Measurements from ENCODE around the gene INAVA. TPM values are rescaled to one million over a fixed set of nuclear protein-coding genes. Genes with fewer than 3 reads are reported as not detected.

The INAVA gene
- total RNA-seq, 1 experiment from 2014 or later, result 41.2 TPM

DNA sequence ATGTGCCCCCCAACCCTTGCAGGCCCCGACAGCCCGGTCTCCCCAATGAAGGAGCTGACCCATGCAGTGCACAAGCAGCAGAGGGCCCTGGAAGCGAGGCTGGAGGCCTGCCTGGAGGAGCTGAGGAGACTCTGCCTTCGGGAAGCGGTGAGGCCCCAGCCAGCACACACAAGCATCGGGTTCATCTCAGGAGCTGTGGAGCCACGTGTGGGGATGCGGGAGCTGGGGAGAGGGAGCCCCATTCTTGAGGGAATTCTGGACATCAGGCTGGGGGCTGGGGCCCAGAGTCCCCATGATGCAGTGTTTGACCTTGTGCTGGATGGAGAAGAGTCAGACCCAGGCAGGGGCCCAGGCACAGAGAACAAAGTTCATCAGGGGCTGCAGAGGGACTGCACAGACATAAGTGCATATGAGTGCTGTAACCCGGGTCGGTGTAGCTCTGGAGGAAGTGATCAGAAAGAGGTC lies 4.8 kb downstream of the INAVA start (continued):
- TF ChIP-seq, protein P1, sequence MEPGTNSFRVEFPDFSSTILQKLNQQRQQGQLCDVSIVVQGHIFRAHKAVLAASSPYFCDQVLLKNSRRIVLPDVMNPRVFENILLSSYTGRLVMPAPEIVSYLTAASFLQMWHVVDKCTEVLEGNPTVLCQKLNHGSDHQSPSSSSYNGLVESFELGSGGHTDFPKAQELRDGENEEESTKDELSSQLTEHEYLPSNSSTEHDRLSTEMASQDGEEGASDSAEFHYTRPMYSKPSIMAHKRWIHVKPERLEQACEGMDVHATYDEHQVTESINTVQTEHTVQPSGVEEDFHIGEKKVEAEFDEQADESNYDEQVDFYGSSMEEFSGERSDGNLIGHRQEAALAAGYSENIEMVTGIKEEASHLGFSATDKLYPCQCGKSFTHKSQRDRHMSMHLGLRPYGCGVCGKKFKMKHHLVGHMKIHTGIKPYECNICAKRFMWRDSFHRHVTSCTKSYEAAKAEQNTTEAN (CRISPR knock-in tag; IDR thresholded peaks at IDR 0.05), result no peak

DNA sequence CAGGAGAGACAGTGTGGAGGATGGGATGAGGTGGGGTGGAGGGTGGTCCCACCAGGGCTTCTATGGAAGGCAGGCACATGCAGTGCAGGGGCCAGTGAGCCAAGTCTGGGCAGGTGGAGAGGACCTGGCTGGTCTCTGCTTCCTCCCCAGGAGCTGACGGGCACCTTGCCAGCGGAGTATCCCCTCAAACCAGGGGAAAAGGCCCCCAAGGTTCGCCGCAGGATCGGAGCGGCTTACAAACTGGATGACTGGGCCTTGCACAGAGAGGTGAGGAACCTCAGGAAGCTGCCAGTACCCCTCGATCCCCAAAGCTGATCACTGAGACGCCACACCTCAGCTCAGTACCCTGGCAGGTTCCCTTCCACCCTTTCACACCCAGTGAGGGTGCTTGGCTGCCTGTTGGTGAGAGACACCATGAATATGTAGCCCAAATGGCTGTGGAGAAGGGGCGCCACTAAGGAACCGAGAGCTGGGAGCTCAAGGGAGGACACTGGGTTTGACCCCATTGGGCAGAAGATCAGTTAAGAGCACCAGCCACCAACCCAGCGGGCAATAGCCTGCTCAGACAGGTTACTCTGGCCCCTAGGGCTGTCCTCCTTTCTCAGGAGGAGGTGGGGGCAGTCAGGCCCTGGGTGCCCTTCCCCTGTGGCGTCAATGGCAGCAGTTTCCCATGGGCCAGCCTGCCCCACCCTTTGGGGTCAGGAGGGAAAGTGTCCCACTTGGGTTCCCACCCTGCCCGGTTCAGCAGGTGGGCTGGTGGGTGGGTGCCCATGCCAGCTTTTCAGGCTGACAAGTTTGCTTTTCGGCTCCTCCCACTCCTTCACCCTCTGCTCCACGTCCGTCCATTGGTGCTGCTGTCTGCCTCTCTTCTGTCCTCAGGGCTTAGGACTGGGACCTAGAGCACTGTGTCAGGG lies 5.5 kb downstream of the INAVA start:
- POLR2A ChIA-PET, result interaction anchor here (1.0 kb wide), 2 partner anchors 12 to 230 kb away, joined by 3 read pairs; partner anchors contain the start of gene DDX59
- Mint-ChIP-seq H3K9me3 (no peaks in the 10 kb centered on the region), H3K27me3 (ENCODE audit: low read depth) (no peaks in the 10 kb centered on the region), H3K4me3 (no peak overlapping the region), H3K4me1 (peaks cover 28% of the 10 kb centered on the region), H3K27ac (peak overlapping the region; percentile 47; the same call in 1 of the 2 replicates), H3K36me3 (peaks cover 44% of the 10 kb centered on the region)
- DNase-seq (ENCODE audit: low spot score) (no peak), ATAC-seq (no peak)
- CTCF ChIA-PET, result interaction anchor here (0.6 to 1.2 kb wide), 4 partner anchors 9 to 278 kb away, joined by 3 to 5 read pairs (median 4); no protein-coding TSS in a partner anchor
- TF ChIP-seq ZNF423 (CRISPR knock-in tag; IDR thresholded peaks at IDR 0.05) (no peak), FOXP1 (CRISPR knock-in tag; IDR thresholded peaks at IDR 0.05; ENCODE audit: borderline replicate concordance) (no peak), ATF1 (CRISPR knock-in tag; IDR thresholded peaks at IDR 0.05) (no peak), ZNF263 (CRISPR knock-in tag; IDR thresholded peaks at IDR 0.05; ENCODE audit: low read depth) (no peak)
- TF ChIP-seq, protein P2, sequence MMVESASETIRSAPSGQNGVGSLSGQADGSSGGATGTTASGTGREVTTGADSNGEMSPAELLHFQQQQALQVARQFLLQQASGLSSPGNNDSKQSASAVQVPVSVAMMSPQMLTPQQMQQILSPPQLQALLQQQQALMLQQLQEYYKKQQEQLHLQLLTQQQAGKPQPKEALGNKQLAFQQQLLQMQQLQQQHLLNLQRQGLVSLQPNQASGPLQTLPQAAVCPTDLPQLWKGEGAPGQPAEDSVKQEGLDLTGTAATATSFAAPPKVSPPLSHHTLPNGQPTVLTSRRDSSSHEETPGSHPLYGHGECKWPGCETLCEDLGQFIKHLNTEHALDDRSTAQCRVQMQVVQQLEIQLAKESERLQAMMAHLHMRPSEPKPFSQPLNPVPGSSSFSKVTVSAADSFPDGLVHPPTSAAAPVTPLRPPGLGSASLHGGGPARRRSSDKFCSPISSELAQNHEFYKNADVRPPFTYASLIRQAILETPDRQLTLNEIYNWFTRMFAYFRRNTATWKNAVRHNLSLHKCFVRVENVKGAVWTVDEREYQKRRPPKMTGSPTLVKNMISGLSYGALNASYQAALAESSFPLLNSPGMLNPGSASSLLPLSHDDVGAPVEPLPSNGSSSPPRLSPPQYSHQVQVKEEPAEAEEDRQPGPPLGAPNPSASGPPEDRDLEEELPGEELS (CRISPR knock-in tag; IDR thresholded peaks at IDR 0.05), result no peak

DNA sequence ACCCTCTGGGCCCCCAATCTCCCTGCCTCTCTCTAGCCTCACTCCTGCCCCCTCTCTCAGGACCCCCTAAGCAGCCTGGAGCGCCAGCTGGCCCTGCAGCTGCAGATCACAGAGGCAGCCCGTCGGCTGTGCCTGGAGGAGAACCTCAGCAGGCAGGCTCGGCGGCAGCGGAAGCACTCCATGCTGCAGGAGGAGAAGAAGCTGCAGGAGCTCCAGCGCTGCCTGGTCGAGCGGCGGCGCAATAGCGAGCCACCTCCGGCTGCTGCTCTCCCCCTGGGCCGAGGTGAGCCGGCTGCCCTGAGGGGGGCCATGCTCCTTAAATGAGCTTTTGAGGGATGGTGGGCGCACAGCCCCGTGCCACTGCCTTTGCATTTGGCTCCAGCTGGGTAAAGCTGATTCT lies 6.2 kb downstream of the INAVA start:
- ATAC-seq, result no peak
- no peak overlapping the region for H3K27ac Mint-ChIP-seq
- CTCF ChIA-PET, result interaction anchor here (0.6 to 1.0 kb wide), 2 partner anchors 10 to 147 kb away, joined by 3 read pairs; no protein-coding TSS in a partner anchor
- H3K27me3 Mint-ChIP-seq (ENCODE audit: low read depth), result no peaks in the 10 kb centered on the region
- TF ChIP-seq GRHL2 (CRISPR knock-in tag; IDR thresholded peaks at IDR 0.05; ENCODE audit: insufficient replicate concordance, severe bottlenecking) (no peak), NFE2L1 (CRISPR knock-in tag; IDR thresholded peaks at IDR 0.05) (no peak)
- TF ChIP-seq, protein P3, sequence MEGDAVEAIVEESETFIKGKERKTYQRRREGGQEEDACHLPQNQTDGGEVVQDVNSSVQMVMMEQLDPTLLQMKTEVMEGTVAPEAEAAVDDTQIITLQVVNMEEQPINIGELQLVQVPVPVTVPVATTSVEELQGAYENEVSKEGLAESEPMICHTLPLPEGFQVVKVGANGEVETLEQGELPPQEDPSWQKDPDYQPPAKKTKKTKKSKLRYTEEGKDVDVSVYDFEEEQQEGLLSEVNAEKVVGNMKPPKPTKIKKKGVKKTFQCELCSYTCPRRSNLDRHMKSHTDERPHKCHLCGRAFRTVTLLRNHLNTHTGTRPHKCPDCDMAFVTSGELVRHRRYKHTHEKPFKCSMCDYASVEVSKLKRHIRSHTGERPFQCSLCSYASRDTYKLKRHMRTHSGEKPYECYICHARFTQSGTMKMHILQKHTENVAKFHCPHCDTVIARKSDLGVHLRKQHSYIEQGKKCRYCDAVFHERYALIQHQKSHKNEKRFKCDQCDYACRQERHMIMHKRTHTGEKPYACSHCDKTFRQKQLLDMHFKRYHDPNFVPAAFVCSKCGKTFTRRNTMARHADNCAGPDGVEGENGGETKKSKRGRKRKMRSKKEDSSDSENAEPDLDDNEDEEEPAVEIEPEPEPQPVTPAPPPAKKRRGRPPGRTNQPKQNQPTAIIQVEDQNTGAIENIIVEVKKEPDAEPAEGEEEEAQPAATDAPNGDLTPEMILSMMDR (IDR thresholded peaks at IDR 0.05), result no peak
- no peak for DNase-seq (ENCODE audit: low spot score)
- peaks cover 21% of the 10 kb centered on the region for H3K4me1 Mint-ChIP-seq
- peaks cover 44% of the 10 kb centered on the region for H3K36me3 Mint-ChIP-seq
- POLR2A ChIA-PET, result no interaction called here
- no peak overlapping the region for H3K4me3 Mint-ChIP-seq
- H3K9me3 Mint-ChIP-seq, result no peaks in the 10 kb centered on the region

DNA sequence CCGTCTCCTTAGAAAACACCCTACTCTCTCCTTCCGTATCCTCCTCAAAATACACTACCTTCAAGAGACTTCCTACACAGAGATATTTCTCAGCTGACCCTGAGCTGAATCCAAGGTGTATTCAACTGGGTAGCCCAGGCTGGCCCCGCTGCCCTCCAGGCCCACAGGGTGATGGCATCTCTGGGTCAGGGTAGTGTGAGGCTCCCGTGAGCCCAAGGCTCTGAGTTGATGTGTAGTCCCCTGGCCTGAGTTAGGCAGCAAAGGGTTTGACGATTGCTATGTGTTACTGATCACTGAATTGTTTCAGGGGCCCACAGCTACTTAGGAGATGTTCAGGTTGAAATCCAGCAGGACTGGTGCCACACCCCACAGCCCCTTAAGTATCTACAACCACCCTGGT lies 6.7 kb downstream of the INAVA start:
- CTCF ChIA-PET, result interaction anchor here (1.0 kb wide), 1 partner anchor 10 kb away, joined by 3 read pairs; no protein-coding TSS in a partner anchor
- Mint-ChIP-seq H3K36me3 (peaks cover 44% of the 10 kb centered on the region), H3K27ac (no peak overlapping the region), H3K9me3 (no peaks in the 10 kb centered on the region), H3K4me3 (no peak overlapping the region), H3K27me3 (ENCODE audit: low read depth) (no peaks in the 10 kb centered on the region), H3K4me1 (peaks cover 17% of the 10 kb centered on the region)
- ATAC-seq (no peak), DNase-seq (ENCODE audit: low spot score) (no peak)
- POLR2A ChIA-PET, result no interaction called here
- no peak for TF ChIP-seq NR2C2 (CRISPR knock-in tag; IDR thresholded peaks at IDR 0.05)
- TF ChIP-seq, protein P4, sequence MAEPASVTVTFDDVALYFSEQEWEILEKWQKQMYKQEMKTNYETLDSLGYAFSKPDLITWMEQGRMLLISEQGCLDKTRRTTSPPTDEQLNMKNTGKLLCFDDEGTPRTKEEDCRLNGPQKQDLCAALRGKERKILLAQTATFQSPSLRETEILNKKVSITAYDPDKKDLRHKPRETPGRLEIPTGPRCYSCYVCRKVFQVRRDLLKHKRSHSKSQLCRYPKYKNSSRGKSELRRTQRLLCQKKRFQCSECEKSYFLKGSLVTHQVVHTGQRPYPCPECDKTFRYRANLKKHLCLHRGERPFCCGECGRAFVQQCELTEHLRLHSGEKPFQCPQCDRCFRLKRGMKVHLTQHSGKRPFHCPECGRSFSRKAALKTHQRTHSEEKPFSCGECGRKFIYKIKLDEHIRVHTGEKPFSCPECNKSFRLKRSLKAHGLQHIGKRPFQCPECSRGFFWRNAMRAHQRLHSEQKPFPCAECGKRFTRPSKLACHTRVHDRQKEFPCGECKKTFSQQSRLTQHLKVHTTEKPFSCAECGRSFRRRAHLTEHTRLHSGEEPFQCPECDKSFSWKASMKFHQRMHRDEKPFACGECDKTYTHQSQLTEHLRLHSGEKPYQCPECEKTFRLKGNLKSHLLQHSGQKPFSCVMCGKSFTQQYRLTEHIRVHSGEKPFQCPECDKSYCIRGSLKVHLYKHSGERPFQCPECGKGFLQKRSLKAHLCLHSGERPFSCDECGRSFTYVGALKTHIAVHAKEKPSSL (CRISPR knock-in tag; conservative IDR thresholded peaks at IDR 0.05), result no peak
- no peak for TF ChIP-seq GTF2I (CRISPR knock-in tag; conservative IDR thresholded peaks at IDR 0.05)
- TF ChIP-seq ZNF671 (CRISPR knock-in tag; IDR thresholded peaks at IDR 0.05), result no peak
- TF ChIP-seq, protein P5, sequence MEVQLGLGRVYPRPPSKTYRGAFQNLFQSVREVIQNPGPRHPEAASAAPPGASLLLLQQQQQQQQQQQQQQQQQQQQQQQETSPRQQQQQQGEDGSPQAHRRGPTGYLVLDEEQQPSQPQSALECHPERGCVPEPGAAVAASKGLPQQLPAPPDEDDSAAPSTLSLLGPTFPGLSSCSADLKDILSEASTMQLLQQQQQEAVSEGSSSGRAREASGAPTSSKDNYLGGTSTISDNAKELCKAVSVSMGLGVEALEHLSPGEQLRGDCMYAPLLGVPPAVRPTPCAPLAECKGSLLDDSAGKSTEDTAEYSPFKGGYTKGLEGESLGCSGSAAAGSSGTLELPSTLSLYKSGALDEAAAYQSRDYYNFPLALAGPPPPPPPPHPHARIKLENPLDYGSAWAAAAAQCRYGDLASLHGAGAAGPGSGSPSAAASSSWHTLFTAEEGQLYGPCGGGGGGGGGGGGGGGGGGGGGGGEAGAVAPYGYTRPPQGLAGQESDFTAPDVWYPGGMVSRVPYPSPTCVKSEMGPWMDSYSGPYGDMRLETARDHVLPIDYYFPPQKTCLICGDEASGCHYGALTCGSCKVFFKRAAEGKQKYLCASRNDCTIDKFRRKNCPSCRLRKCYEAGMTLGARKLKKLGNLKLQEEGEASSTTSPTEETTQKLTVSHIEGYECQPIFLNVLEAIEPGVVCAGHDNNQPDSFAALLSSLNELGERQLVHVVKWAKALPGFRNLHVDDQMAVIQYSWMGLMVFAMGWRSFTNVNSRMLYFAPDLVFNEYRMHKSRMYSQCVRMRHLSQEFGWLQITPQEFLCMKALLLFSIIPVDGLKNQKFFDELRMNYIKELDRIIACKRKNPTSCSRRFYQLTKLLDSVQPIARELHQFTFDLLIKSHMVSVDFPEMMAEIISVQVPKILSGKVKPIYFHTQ (CRISPR knock-in tag; IDR thresholded peaks at IDR 0.05), result no peak
- no peak for TF ChIP-seq ZNF416 (CRISPR knock-in tag; IDR thresholded peaks at IDR 0.05)

All from WTC11 (cell line).